HG02642 (cell line): ENCODE data around the gene JPH4.

Source experiments
- ATAC-seq: cut with Tn5 transposase; IDR thresholded peaks from one replicate; pipeline ENCODE4 v1.9.1; 2021; ENCODE audit warnings: mild to moderate bottlenecking; ENCODE audit not compliant: unreplicated experiment, poor library complexity

The JPH4 gene

GRCh38 chr14:23535943-23536342, 42.6 kb downstream of the JPH4 start:
- no peak for ATAC-seq

GRCh38 chr14:23533652-23534435, 44.7 kb downstream of the JPH4 start:
- ATAC-seq = no peak

GRCh38 chr14:23532658-23533057, 45.9 kb downstream of the JPH4 start:
- ATAC-seq = no peak

- no peak for ATAC-seq
These were observed 47.2 kb downstream of the JPH4 start for GRCh38 chr14:23531391-23531790.

- ATAC-seq = no peak
These were observed 48.1 kb downstream of the JPH4 start for GRCh38 chr14:23530375-23531055.

GRCh38 chr14:23529016-23529415, 49.6 kb downstream of the JPH4 start:
- no peak for ATAC-seq

- ATAC-seq = no peak
These were observed 50.0 kb downstream of the JPH4 start for GRCh38 chr14:23528555-23528954.

- no peak for ATAC-seq
These were observed 53.0 kb downstream of the JPH4 start for GRCh38 chr14:23525611-23526010.

- ATAC-seq = no peak
These were observed 53.6 kb downstream of the JPH4 start for GRCh38 chr14:23524954-23525353.

- ATAC-seq = no peak
These were observed 55.2 kb downstream of the JPH4 start for GRCh38 chr14:23523229-23524016.

GRCh38 chr14:23522643-23523198, 55.9 kb downstream of the JPH4 start:
- no peak for ATAC-seq

GRCh38 chr14:23521785-23522640, 56.6 kb downstream of the JPH4 start:
- no peak for ATAC-seq

- ATAC-seq = no peak
These were observed 57.6 kb downstream of the JPH4 start for GRCh38 chr14:23520899-23521533.

- ATAC-seq = no peak
These were observed 59.9 kb downstream of the JPH4 start for GRCh38 chr14:23518709-23519108.
